HG03575 (cell line): ENCODE measurements around the gene SND1.

Experiments
- ATAC-seq: cut with Tn5 transposase; IDR thresholded peaks from one replicate; pipeline ENCODE4 v1.9.1; 2021; ENCODE audit not compliant: unreplicated experiment, insufficient number of reproducible peaks, low FRiP score; ENCODE audit errors: extremely low read depth

The SND1 gene

GRCh38 chr7:127873715-127874636, 222.0 kb downstream of the SND1 start:
- no peak for ATAC-seq

GRCh38 chr7:127874951-127875608, 223.1 kb downstream of the SND1 start:
- no peak for ATAC-seq

- no peak for ATAC-seq
Observed at GRCh38 chr7:127876393-127876792, 224.4 kb downstream of the SND1 start.

- no peak for ATAC-seq
Observed at GRCh38 chr7:127877951-127878350, 226.0 kb downstream of the SND1 start.

- no peak for ATAC-seq
Observed at GRCh38 chr7:127878791-127879190, 226.8 kb downstream of the SND1 start.

- ATAC-seq = no peak
Observed at GRCh38 chr7:127879436-127879835, 227.4 kb downstream of the SND1 start.

GRCh38 chr7:127879942-127880341, 227.9 kb downstream of the SND1 start:
- ATAC-seq = no peak

- no peak for ATAC-seq
Observed at GRCh38 chr7:127880454-127880853, 228.5 kb downstream of the SND1 start.

- no peak for ATAC-seq
Observed at GRCh38 chr7:127881564-127881963, 229.6 kb downstream of the SND1 start.

- ATAC-seq = no peak
Observed at GRCh38 chr7:127882313-127882920, 230.4 kb downstream of the SND1 start.

- no peak for ATAC-seq
Observed at GRCh38 chr7:127884066-127884559, 232.1 kb downstream of the SND1 start.

GRCh38 chr7:127885222-127885772, 233.3 kb downstream of the SND1 start:
- ATAC-seq = no peak

- no peak for ATAC-seq
Observed at GRCh38 chr7:127885843-127886242, 233.8 kb downstream of the SND1 start.

GRCh38 chr7:127886248-127886647, 234.3 kb downstream of the SND1 start:
- ATAC-seq = no peak

GRCh38 chr7:127887096-127887495, 235.1 kb downstream of the SND1 start:
- no peak for ATAC-seq

- ATAC-seq = no peak
Observed at GRCh38 chr7:127887631-127888030, 235.6 kb downstream of the SND1 start.

GRCh38 chr7:127888411-127888810, 236.4 kb downstream of the SND1 start:
- ATAC-seq = no peak

- ATAC-seq = no peak
Observed at GRCh38 chr7:127888825-127889224, 236.8 kb downstream of the SND1 start.

GRCh38 chr7:127889677-127890076, 237.7 kb downstream of the SND1 start:
- ATAC-seq = no peak
